Transverse colon (tissue), 4 donors: ENCODE results near the gene LYRM4. TPM values are rescaled to one million over a fixed set of nuclear protein-coding genes. Genes with fewer than 3 reads are reported as not detected.
A peak's percentile ranks its signal among the peaks of the same experiment; 100 is the strongest.

ENCODE experiments used
- DNase-seq: peaks from one replicate; pipeline ENCODE4 v3.0.0-alpha.2; 2019
- H3K27ac ChIP-seq, 4 donors: fragments of 200-600 bp; sonication (generic); 2 replicates each; pipeline ENCODE4 v1.5.1; 2016 to 2018; ENCODE audit warnings: inconsistent platforms in 4 of 4
- H3K27me3 ChIP-seq: fragments of 200-600 bp; sonication (generic); 2 replicates; pipeline ENCODE4 v1.5.1; 2017; ENCODE audit warnings: inconsistent platforms
- H3K36me3 ChIP-seq, 4 donors: fragments of 200-600 bp; sonication (generic); 2 replicates each; pipeline ENCODE4 v1.5.1; 2017 to 2019; ENCODE audit warnings: inconsistent platforms in 4 of 4
- H3K4me1 ChIP-seq, 4 donors: fragments of 200-600 bp; sonication (generic); 2 replicates each; pipeline ENCODE4 v1.5.1; 2017 to 2020; ENCODE audit warnings: inconsistent platforms in 4 of 4
- H3K4me3 ChIP-seq, 4 donors: fragments of 200-600 bp; sonication (generic); 1 replicate in 1 of 4; 2 replicates in 3 of 4; pipeline versions ENCODE4 v1.5.1 to v1.6.1; 2017 to 2019; ENCODE audit warnings: inconsistent platforms in 4 of 4
- H3K9me3 ChIP-seq, 2 donors: fragments of 200-600 bp; sonication (generic); 2 replicates each; pipeline ENCODE4 v1.5.1; 2017 to 2019; ENCODE audit warnings: inconsistent platforms in 2 of 2
- EP300 ChIP-seq: sonication (generic); formaldehyde crosslinking; IDR thresholded peaks from one replicate; pipeline ENCODE4 v1.6.1; 2017; ENCODE audit warnings: antibody characterized with exemption, low read depth
- POLR2A ChIP-seq: fragments of 450-650 bp; IDR thresholded peaks from one replicate; pipeline ENCODE4 v1.6.1; 2016; ENCODE audit warnings: antibody characterized with exemption, mild to moderate bottlenecking, moderate library complexity
- POLR2AphosphoS5 ChIP-seq, 3 donors: sonication (generic); formaldehyde crosslinking; IDR thresholded peaks; one replicate each; pipeline ENCODE4 v1.6.1; 2016; ENCODE audit warnings: antibody characterized with exemption in 3 of 3
- WGBS, 2 donors: methylation state at CpG; one replicate each; pipeline ENCODE4 v1.1.5; 2018; ENCODE audit warnings: low coverage in 1 of 2; 5-methylcytosine and 5-hydroxymethylcytosine counted together
- in situ Hi-C, 4 donors: fragments of 200-750 bp; cut with MboI; loops; one replicate each; pipeline versions ENCODE4 v1.15.0 to v1.15.1; 2017; ENCODE audit warnings: low sequenced_read_pairs in 3 of 4, low pct_ligation_motif_present in 1 of 4, low pct_unique_long_range_greater_than_20kb in 1 of 4
- intact Hi-C: fragments of 100-400 bp; cut with DNase I; formaldehyde crosslinking; loops from one replicate; pipeline ENCODE4 v1.15.1; 2023; ENCODE audit warnings: low total_unique reads
- total RNA-seq, 4 donors: library from RNA; depleted of rRNA; stranded (reverse); fragments of >200 nt; gene quantifications; one replicate each; pipeline ENCODE4 v1.1.0, GENCODE V29; 2016
- TF ChIP-seq, protein P1 (sequence below), 5 experiments: fragments of 200-600 bp in 3 of 5; fragments of 450-650 bp in 2 of 5; sonication (generic) in 3 of 5; IDR thresholded peaks; 1 replicate in 2 of 5; 2 replicates in 3 of 5; pipeline ENCODE4 v1.5.1; 2016 to 2017; ENCODE audit warnings: antibody characterized with exemption in 5 of 5, inconsistent platforms in 3 of 5, mild to moderate bottlenecking in 2 of 5, moderate library complexity in 1 of 5

LYRM4 gene
- total RNA-seq, 4 donors from 2014 or later: 3.0 to 14.0 (median 6.9) TPM

DNA sequence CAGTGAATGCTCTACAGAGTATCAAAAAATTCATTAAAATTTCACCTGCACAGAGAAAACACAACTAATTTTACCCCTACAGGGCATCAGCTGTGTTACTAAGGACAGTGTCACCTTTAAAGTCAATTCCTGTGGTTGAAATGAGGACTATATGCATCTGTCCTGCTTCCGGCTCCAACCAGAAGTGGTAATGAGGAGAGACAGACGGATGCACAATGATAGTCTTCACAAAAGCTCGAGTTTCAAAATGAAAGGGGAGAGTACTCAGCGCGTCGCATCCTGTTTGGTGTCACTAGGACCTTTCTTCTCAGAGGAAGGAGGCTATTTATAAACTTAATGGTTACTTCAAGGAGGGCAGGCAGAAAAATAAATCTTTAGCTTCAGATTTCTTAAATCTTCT is 86.5 kb downstream of the LYRM4 start:
- Histone ChIP-seq H3K27me3 (no peaks in the 10 kb centered on the region), H3K4me1 (peaks cover 0 to 7% (median 3%) of the 10 kb centered on the region in 4 donors), H3K27ac (peak overlapping the region in 1 of 4 donors; percentile 37), H3K4me3 (no peak overlapping the region), H3K9me3 (no peaks in the 10 kb centered on the region), H3K36me3 (no peaks in the 10 kb centered on the region)
- in situ Hi-C loops: no loop called here
- 41 to 49% methylated on average over 6 of the region's 6 CpGs for whole genome bisulfite sequencing, 2 donors
- intact Hi-C loops: no loop called here
- TF ChIP-seq POLR2A (no peak), POLR2AphosphoS5 (IDR thresholded peaks at IDR 0.05) (no peak), EP300 (no peak)
- TF ChIP-seq, protein P1, sequence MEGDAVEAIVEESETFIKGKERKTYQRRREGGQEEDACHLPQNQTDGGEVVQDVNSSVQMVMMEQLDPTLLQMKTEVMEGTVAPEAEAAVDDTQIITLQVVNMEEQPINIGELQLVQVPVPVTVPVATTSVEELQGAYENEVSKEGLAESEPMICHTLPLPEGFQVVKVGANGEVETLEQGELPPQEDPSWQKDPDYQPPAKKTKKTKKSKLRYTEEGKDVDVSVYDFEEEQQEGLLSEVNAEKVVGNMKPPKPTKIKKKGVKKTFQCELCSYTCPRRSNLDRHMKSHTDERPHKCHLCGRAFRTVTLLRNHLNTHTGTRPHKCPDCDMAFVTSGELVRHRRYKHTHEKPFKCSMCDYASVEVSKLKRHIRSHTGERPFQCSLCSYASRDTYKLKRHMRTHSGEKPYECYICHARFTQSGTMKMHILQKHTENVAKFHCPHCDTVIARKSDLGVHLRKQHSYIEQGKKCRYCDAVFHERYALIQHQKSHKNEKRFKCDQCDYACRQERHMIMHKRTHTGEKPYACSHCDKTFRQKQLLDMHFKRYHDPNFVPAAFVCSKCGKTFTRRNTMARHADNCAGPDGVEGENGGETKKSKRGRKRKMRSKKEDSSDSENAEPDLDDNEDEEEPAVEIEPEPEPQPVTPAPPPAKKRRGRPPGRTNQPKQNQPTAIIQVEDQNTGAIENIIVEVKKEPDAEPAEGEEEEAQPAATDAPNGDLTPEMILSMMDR (IDR thresholded peaks at IDR 0.05): no peak
- DNase-seq: peak; percentile 21

DNA sequence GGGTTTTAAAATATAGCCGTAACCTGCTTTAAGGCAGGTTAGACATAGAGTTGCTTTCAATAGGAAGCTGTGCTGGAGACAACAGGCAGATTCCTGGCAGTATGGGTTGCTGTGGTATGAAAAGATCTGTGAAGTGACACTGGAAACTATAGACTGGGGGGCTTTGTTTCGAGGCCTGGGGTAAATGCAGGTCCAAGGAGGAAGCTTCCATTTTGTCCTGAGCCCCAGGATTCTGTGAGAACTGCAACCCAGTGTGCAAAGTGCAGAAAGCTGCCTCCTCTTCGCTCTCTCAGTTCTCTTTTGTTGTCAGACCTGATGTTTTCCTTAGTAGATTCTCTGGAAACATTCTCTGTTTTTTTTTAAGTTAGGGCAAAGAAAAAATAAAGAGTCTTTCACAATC is 86.9 kb downstream of the LYRM4 start:
- Histone ChIP-seq H3K4me1 (peaks cover 0 to 7% (median 3%) of the 10 kb centered on the region in 4 donors), H3K27ac (peak overlapping the region in 1 of 4 donors; percentile 37), H3K4me3 (no peak overlapping the region), H3K27me3 (no peaks in the 10 kb centered on the region), H3K9me3 (no peaks in the 10 kb centered on the region), H3K36me3 (no peaks in the 10 kb centered on the region)
- WGBS, 2 donors: 90 to 100% methylated on average over 2 to 3 of the region's 3 CpGs
- intact Hi-C loops: no loop called here
- TF ChIP-seq EP300 (no peak), POLR2AphosphoS5 (IDR thresholded peaks at IDR 0.05) (no peak), POLR2A (no peak)
- TF ChIP-seq, protein P1 (IDR thresholded peaks at IDR 0.05): no peak
- DNase-seq: no peak
- in situ Hi-C loops: no loop called here

DNA sequence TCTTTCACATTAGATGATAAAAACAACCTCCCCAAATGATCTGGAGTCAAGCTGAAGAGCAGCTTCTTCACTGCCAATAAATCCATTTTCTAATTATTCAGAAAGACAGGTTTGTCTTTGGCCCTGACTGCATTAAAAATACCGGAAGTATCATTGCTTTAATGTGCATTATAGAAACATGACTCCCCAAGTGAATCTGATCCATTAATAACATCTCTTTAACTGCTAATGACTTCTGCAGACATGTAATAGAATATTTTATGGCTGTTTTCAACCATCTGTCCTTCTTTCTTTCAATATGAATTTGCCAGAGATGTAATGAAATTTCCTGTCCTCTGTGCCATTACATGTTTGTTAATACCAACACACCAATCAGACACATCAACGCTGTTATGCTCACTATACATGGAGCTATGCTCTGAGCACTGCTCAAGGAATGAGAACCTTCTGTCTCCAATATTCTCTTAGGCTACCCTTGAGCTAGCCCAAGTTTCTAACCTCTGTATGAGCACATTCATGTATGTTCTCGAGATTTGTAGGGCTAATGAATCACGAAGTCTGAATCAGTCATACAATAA is 87.8 kb downstream of the LYRM4 start:
- intact Hi-C loops (no loop called here), in situ Hi-C loops (no loop called here)
- H3K9me3 ChIP-seq: no peaks in the 10 kb centered on the region
- no peaks in the 10 kb centered on the region for H3K36me3 ChIP-seq
- H3K4me1 ChIP-seq: peaks cover 0 to 7% (median 3%) of the 10 kb centered on the region in 4 donors
- no peak for DNase-seq
- H3K27ac ChIP-seq: no peak overlapping the region
- TF ChIP-seq POLR2A (no peak), POLR2AphosphoS5 (IDR thresholded peaks at IDR 0.05) (no peak), EP300 (no peak)
- TF ChIP-seq, protein P1 (IDR thresholded peaks at IDR 0.05): no peak
- no peak overlapping the region for H3K4me3 ChIP-seq
- H3K27me3 ChIP-seq: no peaks in the 10 kb centered on the region
- WGBS, 2 donors: 89 to 92% methylated on average over 4 of the region's 4 CpGs

DNA sequence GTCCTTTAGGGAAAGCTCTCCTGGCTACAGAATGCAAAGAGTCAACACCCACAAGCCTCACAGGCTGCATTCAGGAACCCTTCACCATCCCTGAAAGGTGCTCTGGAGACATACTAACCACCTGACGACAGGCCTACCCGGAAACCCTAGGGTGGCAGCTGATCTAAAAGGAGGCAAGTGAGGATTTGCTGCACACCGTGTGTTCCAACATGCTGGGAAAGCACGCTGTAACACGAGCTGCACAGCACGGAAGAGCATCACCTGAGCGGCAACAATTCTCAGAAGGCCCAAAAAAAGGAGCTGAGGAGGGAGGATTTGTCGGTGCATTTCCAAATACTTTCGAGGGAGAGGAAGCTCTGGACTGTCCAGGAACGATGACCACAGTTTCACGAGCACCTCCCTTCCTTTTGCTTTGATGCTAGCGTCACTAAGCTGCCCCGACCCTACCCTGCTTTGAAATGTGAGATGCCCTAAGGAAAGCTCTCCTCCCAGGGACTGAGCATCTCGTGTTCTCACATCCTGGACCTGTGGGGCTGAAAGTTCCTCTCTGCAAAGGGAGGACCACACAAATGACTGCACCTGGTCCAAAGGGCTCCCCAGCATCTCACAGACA is 88.6 kb downstream of the LYRM4 start:
- no peak overlapping the region for H3K4me3 ChIP-seq
- intact Hi-C loops: no loop called here
- DNase-seq: no peak
- no peaks in the 10 kb centered on the region for H3K27me3 ChIP-seq
- no peaks in the 10 kb centered on the region for H3K36me3 ChIP-seq
- no peak for TF ChIP-seq POLR2A
- TF ChIP-seq, protein P1 (IDR thresholded peaks at IDR 0.05): no peak
- 86% methylated on average over 14 of the region's 14 CpGs; no CpG with 5 or more reads in 1 of the 2 donors for WGBS, 2 donors
- in situ Hi-C loops: no loop called here
- peaks cover 0 to 7% (median 3%) of the 10 kb centered on the region in 4 donors for H3K4me1 ChIP-seq
- no peaks in the 10 kb centered on the region for H3K9me3 ChIP-seq
- no peak overlapping the region for H3K27ac ChIP-seq
